Left colon (tissue), 2 donors: Measurements from ENCODE around the gene DLG3. TPM values are rescaled to one million over a fixed set of nuclear protein-coding genes. Genes with fewer than 3 reads are reported as not detected.

Experiments used
- ATAC-seq: fragments of 200-7000 bp; cut with Tn5 transposase; one replicate; pipeline ENCODE4 v1.9.1; 2020; ENCODE audit warnings: mild to moderate bottlenecking, moderate library complexity
- DNase-seq, 2 donors: peaks; one replicate each; pipeline ENCODE4 v3.0.0-alpha.2; 2020
- intact Hi-C, 2 donors: fragments of 100-400 bp; cut with DNase I in 1 of 2; cut with micrococcal nuclease in 1 of 2; formaldehyde crosslinking; loops; one replicate each; pipeline versions ENCODE4 v1.11.2 to v1.14.0; 2022; cut with DNase I, micrococcal nuclease
- total RNA-seq, 2 donors: library from RNA; stranded (reverse); fragmentation: NEBNext Ultra II Directional; extraction: Animal tissue kit (Norgen Biotek cat#: 25700); gene quantifications; one replicate each; pipeline ENCODE4 v1.2.1, GENCODE V29; 2021
- donor health status: DM: no; HTN: no; CAD: no.
- donor health status: DM: yes; HTN: yes; CAD: no.

Gene DLG3
- total RNA-seq, 2 donors from 2014 or later: 69.6 to 88.9 TPM

DNA sequence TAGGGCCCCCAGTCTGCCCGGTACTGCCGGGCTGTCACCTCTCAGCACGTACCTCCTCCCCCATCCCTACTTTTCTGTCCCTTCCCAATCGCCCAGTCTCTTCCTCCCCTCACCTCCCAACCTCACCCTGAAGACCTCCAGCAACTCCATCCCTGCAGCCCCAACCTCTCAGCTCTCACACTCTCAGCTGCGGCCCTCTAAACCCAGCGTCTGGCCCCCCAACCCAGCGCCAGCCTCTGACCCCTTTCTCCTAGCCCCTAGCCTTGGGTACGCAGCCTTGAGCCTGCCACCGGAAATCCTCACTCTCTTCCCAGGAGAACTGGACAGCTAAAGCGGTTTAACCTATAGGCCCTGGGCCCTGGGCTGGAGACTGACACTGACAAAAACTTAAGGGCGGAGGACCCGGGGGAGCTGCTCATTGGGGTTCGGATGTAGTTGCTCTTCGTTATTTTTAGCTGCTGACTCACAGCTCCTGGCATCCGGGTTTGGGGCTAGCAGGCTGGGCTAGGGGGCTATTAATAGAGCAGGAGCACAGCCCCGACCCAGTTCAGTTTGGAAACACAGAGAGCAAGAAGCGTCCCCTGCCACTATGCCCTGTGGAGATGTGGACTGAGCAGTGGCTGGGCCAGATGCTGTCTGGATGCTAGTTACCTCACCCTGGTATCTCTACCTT is 9.6 kb upstream of the DLG3 start:
- no peak for ATAC-seq
- DNase-seq: no peak
- intact Hi-C loops: no loop called here

GRCh38 chrX:70436343-70436742 is 8.3 kb upstream of the DLG3 start:
- intact Hi-C loops: no loop called here
- no peak for DNase-seq

GRCh38 chrX:70437011-70437410 is 7.6 kb upstream of the DLG3 start:
- intact Hi-C loops: no loop called here
- ATAC-seq (no peak), DNase-seq (no peak)

More at GRCh38 chrX:70436343-70436742, 8.3 kb upstream of the DLG3 start:
- no peak for ATAC-seq

GRCh38 chrX:70437921-70438665 is 6.5 kb upstream of the DLG3 start:
- DNase-seq (no peak), ATAC-seq (no peak)
- intact Hi-C loops: no loop called here

GRCh38 chrX:70439016-70439415 is 5.6 kb upstream of the DLG3 start:
- ATAC-seq: no peak
- DNase-seq: no peak
- intact Hi-C loops: no loop called here

DNA sequence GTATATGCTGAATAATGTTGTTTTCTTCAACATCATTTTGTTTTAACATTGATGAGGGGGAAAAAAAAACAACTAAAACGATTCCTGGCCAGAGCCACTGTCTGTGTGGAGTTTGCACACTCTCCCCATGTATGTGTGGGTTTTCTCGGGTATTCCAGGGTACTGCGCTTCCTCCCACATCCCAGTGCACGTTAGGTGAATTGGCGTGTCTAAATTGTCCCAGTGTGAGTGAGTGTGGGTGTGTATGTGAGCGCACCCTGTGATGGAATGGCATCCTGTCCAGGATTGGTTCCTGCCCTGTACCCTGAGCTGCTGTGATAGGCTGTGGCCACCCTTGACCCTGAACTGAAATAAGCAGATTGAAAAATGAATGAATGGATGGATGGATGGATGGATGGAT is 2.4 kb upstream of the DLG3 start:
- DNase-seq (no peak), ATAC-seq (no peak)
- intact Hi-C loops: no loop called here

- intact Hi-C loops: no loop called here
- ATAC-seq (no peak), DNase-seq (no peak)
Measured at GRCh38 chrX:70444946-70445656, 466 bp downstream of the DLG3 start.

DNA sequence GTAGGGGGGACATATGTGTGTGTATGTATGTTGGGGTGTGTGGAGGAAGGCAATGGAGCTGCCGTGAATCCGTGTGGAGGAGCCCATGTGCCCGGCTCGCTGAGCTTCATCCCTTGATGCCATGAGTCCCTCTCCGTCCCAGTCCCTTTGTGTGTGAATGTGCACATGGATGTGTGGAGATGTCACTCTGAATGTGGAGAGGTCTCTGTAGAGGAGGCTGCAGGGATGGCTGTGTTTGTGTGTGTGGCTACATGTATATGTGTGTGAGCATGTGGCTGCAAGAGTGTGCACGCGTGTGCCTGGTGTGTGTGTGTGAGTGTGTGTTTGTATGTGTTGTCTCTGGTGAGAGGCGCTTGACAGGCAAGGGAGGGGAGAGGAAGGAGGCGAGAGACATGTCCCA is 1.3 kb downstream of the DLG3 start:
- intact Hi-C loops: no loop called here
- ATAC-seq (no peak), DNase-seq (no peak)

- intact Hi-C loops: no loop called here
- ATAC-seq: no peak
- no peak for DNase-seq
Measured at GRCh38 chrX:70446380-70447350, 2.0 kb downstream of the DLG3 start.

DNA sequence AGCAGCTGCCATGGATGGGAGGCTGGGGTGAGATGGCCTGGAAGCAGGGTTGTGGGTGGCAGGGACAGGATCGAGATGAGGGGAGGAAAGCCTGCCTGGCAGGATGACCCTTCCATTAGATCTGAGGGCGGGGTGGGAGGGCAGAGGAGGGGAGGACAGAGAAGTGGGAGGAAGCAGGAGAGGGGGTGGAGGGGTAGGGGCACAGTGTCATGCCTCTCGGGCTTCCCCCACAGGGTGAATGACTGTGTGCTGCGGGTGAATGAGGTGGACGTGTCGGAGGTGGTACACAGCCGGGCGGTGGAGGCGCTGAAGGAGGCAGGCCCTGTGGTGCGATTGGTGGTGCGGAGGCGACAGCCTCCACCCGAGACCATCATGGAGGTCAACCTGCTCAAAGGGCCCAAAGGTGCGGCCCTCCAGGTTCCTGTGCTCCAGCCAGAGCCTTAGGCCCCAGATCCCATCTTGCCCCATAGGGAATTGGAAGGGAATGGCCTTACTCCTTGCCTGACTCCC is 4.9 kb downstream of the DLG3 start:
- DNase-seq (no peak), ATAC-seq (no peak)
- intact Hi-C loops: no loop called here

- ATAC-seq: peak; percentile 41
- intact Hi-C loops: no loop called here
- peak; percentile 53 to 66 for DNase-seq
Measured at GRCh38 chrX:70452143-70452733, 7.6 kb downstream of the DLG3 start.

DNA sequence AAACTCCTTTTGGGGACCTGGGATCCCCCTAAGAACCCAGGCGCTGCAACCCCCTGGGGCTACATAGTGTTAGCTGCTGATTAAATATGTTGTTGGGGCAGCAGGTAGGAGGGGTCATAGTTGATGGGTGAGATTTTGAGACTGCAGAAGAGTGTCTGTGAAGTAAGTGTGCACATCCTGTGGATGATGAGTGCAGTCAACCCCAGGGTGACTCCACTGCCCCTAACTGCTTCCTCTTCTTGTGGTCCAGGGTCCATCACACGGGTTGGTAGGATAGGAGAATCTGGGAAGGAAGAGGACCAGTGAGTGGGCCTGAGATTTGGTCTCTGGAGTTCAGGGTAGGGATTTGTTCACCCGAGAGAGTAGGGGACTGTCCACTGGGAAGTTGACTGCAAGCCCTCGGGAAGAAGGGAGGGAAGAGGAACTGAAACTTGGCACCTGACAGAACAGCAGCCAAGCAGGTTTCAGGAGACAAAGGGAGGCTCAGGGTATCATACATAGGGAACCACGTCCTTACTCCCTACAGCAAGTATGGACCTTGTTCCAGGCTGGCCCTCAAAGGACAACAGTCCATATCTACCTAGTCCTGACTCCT is 8.5 kb downstream of the DLG3 start:
- peak; percentile 2 for ATAC-seq
- intact Hi-C loops: no loop called here
- DNase-seq: no peak

GRCh38 chrX:70454441-70455365 is 10.1 kb downstream of the DLG3 start:
- DNase-seq (peak; percentile 89 to 92), ATAC-seq (peak; percentile 83)
- intact Hi-C loops: no loop called here

DNA sequence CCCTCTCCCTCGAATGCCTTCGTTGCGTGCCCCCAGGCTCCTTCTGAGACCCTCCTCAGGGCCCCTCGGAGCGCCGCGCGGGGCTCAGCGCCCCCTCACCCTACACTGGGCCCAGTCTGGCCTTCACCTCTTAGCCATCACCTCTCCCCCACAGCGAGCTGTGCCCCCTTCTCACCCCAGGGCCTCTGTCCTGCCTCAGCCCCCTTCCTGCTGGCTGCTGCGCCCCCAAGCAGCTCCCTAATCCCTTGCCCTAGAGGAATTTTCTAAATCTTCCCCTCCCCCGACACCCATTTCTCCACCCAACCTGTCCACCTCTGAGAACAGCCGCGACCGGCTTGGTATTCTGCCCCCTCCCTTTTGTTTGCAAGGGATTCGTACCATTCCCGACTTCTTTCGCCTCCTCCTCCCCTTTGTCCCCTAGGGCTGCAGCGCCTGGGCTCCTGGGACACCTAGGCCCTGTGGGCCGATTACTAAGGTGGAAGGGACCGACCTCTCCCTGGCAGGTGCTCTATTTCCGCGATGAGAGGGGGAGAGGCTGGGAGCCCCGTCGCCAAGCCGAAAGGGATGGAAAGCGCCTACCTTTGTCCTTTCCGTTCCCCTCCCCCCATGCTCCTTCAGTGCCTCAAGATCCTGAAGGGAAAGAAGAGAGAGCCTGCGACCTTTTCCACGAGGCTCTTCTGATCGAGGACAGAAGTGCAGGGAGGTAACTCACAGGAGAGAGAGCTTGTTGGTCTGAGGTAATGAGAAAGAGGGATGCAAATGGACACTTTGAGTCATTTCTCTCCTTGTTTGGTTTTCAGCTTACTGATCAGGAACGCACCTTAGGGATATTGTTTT is 10.9 kb downstream of the DLG3 start:
- intact Hi-C loops: no loop called here
- peak in 1 of 2 donors; percentile 61 for DNase-seq
- ATAC-seq: peak; percentile 46

GRCh38 chrX:70456256-70456655 is 11.6 kb downstream of the DLG3 start:
- no peak for DNase-seq
- intact Hi-C loops: no loop called here
- ATAC-seq: no peak

DNA sequence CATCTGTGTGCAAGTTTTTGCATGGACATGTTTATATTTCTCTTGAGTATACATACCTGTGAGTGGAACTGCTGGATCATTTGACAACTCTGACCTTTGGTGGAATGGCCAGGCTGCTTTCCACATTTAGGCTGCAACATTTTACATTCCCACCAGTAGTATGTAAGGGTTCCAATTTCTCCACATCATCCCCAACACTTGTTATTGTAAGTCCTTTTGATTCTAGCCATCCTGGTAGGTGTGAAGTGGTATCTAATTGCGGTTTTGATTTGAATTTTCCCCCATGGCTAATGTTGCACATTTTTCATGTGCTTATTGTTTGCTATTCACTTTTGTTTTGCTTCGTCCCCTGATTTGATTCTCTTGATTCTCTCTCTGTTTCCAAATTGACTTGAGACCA is 16.4 kb downstream of the DLG3 start:
- DNase-seq: no peak
- intact Hi-C loops: no loop called here
- ATAC-seq: no peak
